OCI-LY7 (cell line): ENCODE results near the gene VPS13D. TPM values are rescaled to one million over a fixed set of nuclear protein-coding genes. Genes with fewer than 3 reads are reported as not detected.

Experiments
- BruUV-seq: library from RNA; stranded (reverse); fragments of 400-500 nt; replicated peaks from 2 replicates; lab custom pipeline; 2021; lab: Mats Ljungman, UMichigan
- CTCF ChIA-PET: fragments of 300-600 bp; sonication (Branson Sonifier 250); formaldehyde crosslinking; loops from one replicate; lab custom pipeline; 2022; ENCODE audit warnings: antibody characterized with exemption; ENCODE audit not compliant: unreplicated experiment; lab: Charles Lee
- POLR2A ChIA-PET: fragments of 300-600 bp; sonication (Branson Sonifier 250); formaldehyde crosslinking; loops from one replicate; lab custom pipeline; 2022; ENCODE audit warnings: antibody characterized with exemption; lab: Charles Lee
- DNase-seq: peaks from one replicate; pipeline ENCODE4 v3.0.0-alpha.2; 2015; ENCODE audit warnings: low spot score
- H2AFZ ChIP-seq: fragments of 200-600 bp; sonication (generic), shearing (Covaris generic); 2 replicates; pipeline ENCODE4 v1.6.1; 2014; ENCODE audit warnings: mild to moderate bottlenecking, antibody characterized with exemption, low read length, moderate library complexity
- H3K27ac ChIP-seq: fragments of 200-600 bp; sonication (generic); 2 replicates; pipeline ENCODE4 v1.5.1; 2014; ENCODE audit warnings: mixed run types, low read depth, mild to moderate bottlenecking, moderate library complexity, low read length, inconsistent platforms; ENCODE audit not compliant: poor library complexity, severe bottlenecking
- H3K36me3 ChIP-seq: fragments of 200-600 bp; sonication (generic); 2 replicates; pipeline ENCODE4 v1.6.1; 2014; ENCODE audit warnings: mild to moderate bottlenecking, antibody characterized with exemption, low read length, moderate library complexity, mixed read lengths; ENCODE audit not compliant: insufficient read depth
- H3K4me1 ChIP-seq: fragments of 200-600 bp; sonication (generic); 2 replicates; pipeline ENCODE4 v1.5.1; 2014; ENCODE audit warnings: mild to moderate bottlenecking, low read length; ENCODE audit not compliant: insufficient read depth, poor library complexity, severe bottlenecking
- H3K4me2 ChIP-seq: fragments of 200-600 bp; sonication (generic); 2 replicates; pipeline ENCODE4 v1.6.1; 2014; ENCODE audit warnings: mild to moderate bottlenecking, low read length
- H3K4me3 ChIP-seq: fragments of 200-600 bp; sonication (generic); 2 replicates; pipeline ENCODE4 v1.5.1; 2014; ENCODE audit warnings: mild to moderate bottlenecking, low read depth, low read length; ENCODE audit not compliant: poor library complexity, severe bottlenecking
- H3K79me2 ChIP-seq: fragments of 200-600 bp; sonication (generic); 2 replicates; pipeline ENCODE4 v1.6.1; 2016; ENCODE audit warnings: low read depth, mild to moderate bottlenecking, low read length, moderate library complexity, mixed read lengths; ENCODE audit not compliant: insufficient read depth
- H3K9me2 ChIP-seq: fragments of 200-600 bp; sonication (generic); 2 replicates; pipeline ENCODE4 v1.6.1; 2016; ENCODE audit warnings: mild to moderate bottlenecking, low read length, mixed read lengths; ENCODE audit not compliant: insufficient read depth
- H3K9me3 ChIP-seq: fragments of 200-600 bp; sonication (generic); 2 replicates; pipeline ENCODE4 v1.6.1; 2014; ENCODE audit warnings: mild to moderate bottlenecking, mixed run types, low read length, mixed read lengths
- H4K20me1 ChIP-seq: fragments of 200-600 bp; sonication (generic); 2 replicates; pipeline ENCODE4 v1.6.1; 2014; ENCODE audit warnings: mild to moderate bottlenecking, antibody characterized with exemption, low read length, moderate library complexity, mixed read lengths; ENCODE audit not compliant: insufficient read depth
- CTCF ChIP-seq: fragments of 200-600 bp; sonication (generic); conservative IDR thresholded peaks from 2 replicates; pipeline ENCODE4 v1.5.1; 2014; ENCODE audit warnings: mild to moderate bottlenecking, antibody characterized with exemption, low read length, moderate library complexity, mixed read lengths
- EZH2phosphoT487 ChIP-seq: fragments of 200-600 bp; sonication (generic); IDR thresholded peaks from 2 replicates; pipeline ENCODE4 v1.6.1; 2018; ENCODE audit warnings: low read depth, borderline replicate concordance, mild to moderate bottlenecking, mixed run types, antibody characterized with exemption, low read length, moderate library complexity, mixed read lengths
- intact Hi-C: fragments of 100-400 bp; cut with micrococcal nuclease; formaldehyde crosslinking; loops from one replicate; pipeline ENCODE4 v1.10.0; 2022; ENCODE audit not compliant: unreplicated experiment
- total RNA-seq, 2 experiments: library from RNA; depleted of rRNA in 1 of 2; stranded (reverse); fragments of >200 nt in 1 of 2; shearing (Covaris generic) in 1 of 2; gene quantifications; 2 replicates each; pipeline ENCODE4 v1.2.3, GENCODE V29; 2014 to 2022

VPS13D gene
- total RNA-seq, 2 experiments from 2014 or later: 23.9 to 39.2 TPM

DNA sequence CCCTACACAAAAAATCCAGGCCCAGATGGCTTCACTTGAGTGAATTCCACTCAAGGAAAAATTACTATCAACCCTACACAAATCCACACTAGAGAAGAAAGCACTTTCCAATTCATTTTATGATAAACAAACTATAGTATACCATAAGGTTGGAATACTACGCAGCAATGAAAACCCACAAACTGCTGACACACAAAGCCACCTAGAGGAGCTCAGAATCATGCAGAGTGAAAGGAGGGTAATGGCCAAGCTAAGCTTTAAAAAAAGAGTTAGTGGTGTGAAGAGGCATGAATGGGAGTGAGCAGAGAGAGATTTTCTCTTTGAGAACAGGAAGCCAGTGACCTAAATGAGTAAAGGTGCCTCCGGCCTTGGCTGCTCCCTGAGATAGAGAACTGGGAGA is 294.4 kb downstream of the VPS13D start:
- no peaks in the 10 kb centered on the region for H3K79me2 ChIP-seq
- no peaks in the 10 kb centered on the region for H3K9me2 ChIP-seq
- no peaks in the 10 kb centered on the region for H3K9me3 ChIP-seq
- no peak overlapping the region for H3K4me3 ChIP-seq
- DNase-seq: no peak
- no TSS peak for BruUV-seq
- TF ChIP-seq CTCF: no peak
- H3K27ac ChIP-seq: no peak overlapping the region
- ChIA-PET POLR2A (no interaction called here), CTCF (no interaction called here)
- no peak overlapping the region for H3K4me2 ChIP-seq
- no peaks in the 10 kb centered on the region for H4K20me1 ChIP-seq
- no peaks in the 10 kb centered on the region for H3K36me3 ChIP-seq
- intact Hi-C loops: no loop called here
- no peaks in the 10 kb centered on the region for H3K4me1 ChIP-seq
- H2AFZ ChIP-seq: no peak overlapping the region

- H2AFZ ChIP-seq: no peak overlapping the region
- DNase-seq: no peak
- TF ChIP-seq CTCF (no peak), EZH2phosphoT487 (no peak)
Observed at GRCh38 chr1:12525311-12526181, 295.7 kb downstream of the VPS13D start.

DNA sequence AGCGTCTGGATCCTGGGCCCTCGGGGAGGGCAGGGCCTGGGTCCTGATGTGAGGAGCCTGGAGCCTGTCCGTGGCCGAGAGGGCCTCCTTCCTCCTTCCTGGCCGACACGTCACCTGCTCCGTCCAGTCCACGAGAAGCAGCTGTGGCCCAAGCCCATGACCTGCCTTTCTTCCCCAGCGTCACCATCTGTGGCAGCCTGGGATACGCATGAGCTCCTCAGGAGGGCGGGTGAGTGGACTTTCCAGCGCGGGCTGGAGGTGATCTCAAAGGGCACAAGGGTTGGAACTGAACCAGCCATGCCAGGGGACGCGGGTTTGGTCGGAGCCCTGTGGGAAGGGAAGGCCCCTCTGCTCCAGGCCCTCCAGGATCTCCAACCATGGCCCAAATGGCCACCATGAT is 297.7 kb downstream of the VPS13D start:
- POLR2A ChIA-PET: no interaction called here
- no peaks in the 10 kb centered on the region for H3K9me3 ChIP-seq
- TF ChIP-seq CTCF (no peak), EZH2phosphoT487 (no peak)
- no peak overlapping the region for H3K4me2 ChIP-seq
- intact Hi-C loops: no loop called here
- H3K4me3 ChIP-seq: no peak overlapping the region
- H3K9me2 ChIP-seq: no peaks in the 10 kb centered on the region
- H3K79me2 ChIP-seq: no peaks in the 10 kb centered on the region
- CTCF ChIA-PET: no interaction called here
- BruUV-seq: no TSS peak
- no peaks in the 10 kb centered on the region for H4K20me1 ChIP-seq
- no peaks in the 10 kb centered on the region for H3K4me1 ChIP-seq
- H3K36me3 ChIP-seq: no peaks in the 10 kb centered on the region
- no peak overlapping the region for H3K27ac ChIP-seq
- no peak for DNase-seq
- H2AFZ ChIP-seq: no peak overlapping the region

More at GRCh38 chr1:12525311-12526181, 295.7 kb downstream of the VPS13D start:
- ChIA-PET POLR2A (interaction anchor here (0.6 kb wide), 1 partner anchor 240 kb away, joined by 3 read pairs; no protein-coding TSS in a partner anchor), CTCF (no interaction called here)
- H3K4me3 ChIP-seq: no peak overlapping the region
- no peaks in the 10 kb centered on the region for H4K20me1 ChIP-seq
- BruUV-seq: no TSS peak
- H3K27ac ChIP-seq: no peak overlapping the region
- no peaks in the 10 kb centered on the region for H3K9me3 ChIP-seq
- H3K9me2 ChIP-seq: no peaks in the 10 kb centered on the region
- H3K79me2 ChIP-seq: no peaks in the 10 kb centered on the region
- no peak overlapping the region for H3K4me2 ChIP-seq
- intact Hi-C loops: no loop called here
- H3K4me1 ChIP-seq: no peaks in the 10 kb centered on the region
- H3K36me3 ChIP-seq: no peaks in the 10 kb centered on the region
